GM12865 (cell line): Measurements from ENCODE around the gene DSCAM.

ENCODE experiments used
- DNase-seq: peaks from one replicate; pipeline ENCODE4 v3.0.0; 2010; ENCODE audit warnings: low read depth
- H3K4me3 ChIP-seq: 2 replicates; pipeline ENCODE4 v1.5.1; 2011; ENCODE audit warnings: mild to moderate bottlenecking, low read depth, low read length, control low read depth
- CTCF ChIP-seq: IDR thresholded peaks from 2 replicates; pipeline ENCODE4 v1.5.1; 2011; ENCODE audit warnings: low read length, control low read depth, low read depth, inconsistent platforms; ENCODE audit not compliant: insufficient read depth; ENCODE audit errors: missing control alignments

The DSCAM gene

GRCh38 chr21:40577285-40578043, 269.5 kb downstream of the DSCAM start:
- no peak overlapping the region for H3K4me3 ChIP-seq
- DNase-seq, result no peak
- TF ChIP-seq CTCF, result no peak

GRCh38 chr21:40575976-40576375, 271.0 kb downstream of the DSCAM start:
- H3K4me3 ChIP-seq, result no peak overlapping the region
- no peak for DNase-seq
- no peak for TF ChIP-seq CTCF

GRCh38 chr21:40569357-40569756, 277.6 kb downstream of the DSCAM start:
- no peak for TF ChIP-seq CTCF
- no peak for DNase-seq
- H3K4me3 ChIP-seq, result no peak overlapping the region

- no peak for TF ChIP-seq CTCF
- no peak for DNase-seq
- no peak overlapping the region for H3K4me3 ChIP-seq
These were observed 278.2 kb downstream of the DSCAM start for GRCh38 chr21:40568807-40569206.

- no peak for DNase-seq
- H3K4me3 ChIP-seq, result no peak overlapping the region
- no peak for TF ChIP-seq CTCF
These were observed 279.5 kb downstream of the DSCAM start for GRCh38 chr21:40567501-40567900.

GRCh38 chr21:40566486-40566885, 280.5 kb downstream of the DSCAM start:
- DNase-seq, result no peak
- no peak overlapping the region for H3K4me3 ChIP-seq
- no peak for TF ChIP-seq CTCF

GRCh38 chr21:40564318-40564717, 282.6 kb downstream of the DSCAM start:
- no peak for TF ChIP-seq CTCF
- no peak overlapping the region for H3K4me3 ChIP-seq
- no peak for DNase-seq
